Body of pancreas (tissue), 4 donors: Measurements from ENCODE around the gene RBM19. TPM values are rescaled to one million over a fixed set of nuclear protein-coding genes. Genes with fewer than 3 reads are reported as not detected.

Source experiments
- ATAC-seq: fragments of 150-250 bp; one replicate; pipeline ENCODE4 v1.9.1; 2016
- DNase-seq, 4 donors: peaks; one replicate each; pipeline ENCODE4 v3.0.0-alpha.2; 2019
- H3K27ac ChIP-seq, 4 donors: fragments of 200-600 bp; sonication (generic); 1 replicate in 3 of 4; 2 replicates in 1 of 4; pipeline versions ENCODE4 v1.5.1 to v1.6.1; 2016 to 2019; ENCODE audit warnings: mild to moderate bottlenecking in 1 of 4, mixed read lengths in 1 of 4, moderate library complexity in 1 of 4
- H3K27me3 ChIP-seq, 2 donors: fragments of 200-600 bp; sonication (generic); one replicate each; pipeline ENCODE4 v1.6.0; 2016; ENCODE audit warnings: mild to moderate bottlenecking in 1 of 2
- H3K36me3 ChIP-seq, 2 donors: fragments of 200-600 bp; sonication (generic); replicated peaks in 1 of 2; 2 replicates each; pipeline ENCODE4 v1.5.1; 2016; ENCODE audit warnings: low read depth in 2 of 2; ENCODE audit not compliant: insufficient read depth in 1 of 2
- H3K4me1 ChIP-seq: fragments of 200-600 bp; sonication (generic); one replicate; pipeline ENCODE4 v1.6.0; 2016
- H3K4me3 ChIP-seq, 2 donors: fragments of 200-600 bp; sonication (generic); 1 replicate in 1 of 2; 2 replicates in 1 of 2; pipeline ENCODE4 v1.5.1; 2016 to 2019
- H3K9me3 ChIP-seq, 3 donors: fragments of 200-600 bp; sonication (generic); 1 replicate in 2 of 3; 2 replicates in 1 of 3; pipeline ENCODE4 v1.5.1; 2016
- CTCF ChIP-seq, 7 experiments: fragments of 450-650 bp in 4 of 7; fragments of 200-600 bp in 3 of 7; sonication (generic) in 3 of 7; IDR thresholded peaks; one replicate each; pipeline ENCODE4 v1.5.1; 2016 to 2019; ENCODE audit warnings: antibody characterized with exemption in 7 of 7
- POLR2A ChIP-seq, 3 donors: fragments of 450-650 bp; IDR thresholded peaks; one replicate each; pipeline ENCODE4 v1.6.1; 2016; ENCODE audit warnings: antibody characterized with exemption in 3 of 3, mild to moderate bottlenecking in 2 of 3
- WGBS, 2 donors: methylation state at CpG; one replicate each; pipeline ENCODE4 v1.1.5; 2017; 5-methylcytosine and 5-hydroxymethylcytosine counted together
- intact Hi-C: fragments of 100-400 bp; cut with DNase I; formaldehyde crosslinking; loops from one replicate; pipeline ENCODE4 v1.15.1; 2023
- total RNA-seq, 2 donors: library from RNA; depleted of rRNA; stranded (reverse); fragments of >200 nt; gene quantifications; one replicate each; pipeline ENCODE4 v1.1.0, GENCODE V29; 2016

The RBM19 gene
- total RNA-seq, 2 donors from 2014 or later, result 18.4 to 36.3 TPM

- Histone ChIP-seq H3K27me3 (no peaks in the 10 kb centered on the region), H3K4me3 (no peak overlapping the region), H3K4me1 (no peaks in the 10 kb centered on the region), H3K27ac (no peak overlapping the region), H3K9me3 (no peaks in the 10 kb centered on the region), H3K36me3 (no peaks in the 10 kb centered on the region)
- TF ChIP-seq POLR2A (IDR thresholded peaks at IDR 0.05) (no peak), CTCF (IDR thresholded peaks at IDR 0.05) (no peak)
- DNase-seq (no peak), ATAC-seq (no peak)
- 76 to 85% methylated on average over 14 to 22 of the region's 22 CpGs for WGBS, 2 donors
- intact Hi-C loops, result no loop called here
Measured at GRCh38 chr12:113802966-113803758, 163.0 kb downstream of the RBM19 start.

GRCh38 chr12:113802000-113802749 is 163.9 kb downstream of the RBM19 start:
- Histone ChIP-seq H3K9me3 (no peaks in the 10 kb centered on the region), H3K27ac (no peak overlapping the region), H3K27me3 (no peaks in the 10 kb centered on the region), H3K4me3 (no peak overlapping the region), H3K36me3 (no peaks in the 10 kb centered on the region), H3K4me1 (no peaks in the 10 kb centered on the region)
- DNase-seq (no peak), ATAC-seq (no peak)
- intact Hi-C loops, result no loop called here
- 84 to 89% methylated on average over 16 to 17 of the region's 17 CpGs for WGBS, 2 donors
- TF ChIP-seq POLR2A (IDR thresholded peaks at IDR 0.05) (no peak), CTCF (IDR thresholded peaks at IDR 0.05) (no peak)

GRCh38 chr12:113800201-113800600 is 165.9 kb downstream of the RBM19 start:
- 88 to 89% methylated on average over 10 to 12 of the region's 12 CpGs for WGBS, 2 donors
- intact Hi-C loops, result no loop called here
- Histone ChIP-seq H3K4me1 (no peaks in the 10 kb centered on the region), H3K27ac (no peak overlapping the region), H3K36me3 (no peaks in the 10 kb centered on the region), H3K4me3 (no peak overlapping the region), H3K27me3 (no peaks in the 10 kb centered on the region), H3K9me3 (no peaks in the 10 kb centered on the region)
- no peak for TF ChIP-seq CTCF (IDR thresholded peaks at IDR 0.05)
- no peak for TF ChIP-seq POLR2A (IDR thresholded peaks at IDR 0.05)
- DNase-seq, result no peak
- no peak for ATAC-seq

- ATAC-seq (no peak), DNase-seq (no peak)
- Histone ChIP-seq H3K36me3 (no peaks in the 10 kb centered on the region), H3K9me3 (no peaks in the 10 kb centered on the region), H3K4me1 (no peaks in the 10 kb centered on the region), H3K27ac (no peak overlapping the region), H3K27me3 (no peaks in the 10 kb centered on the region), H3K4me3 (no peak overlapping the region)
- TF ChIP-seq POLR2A (IDR thresholded peaks at IDR 0.05) (no peak), CTCF (IDR thresholded peaks at IDR 0.05) (no peak)
- intact Hi-C loops, result no loop called here
- WGBS, 2 donors, result 80 to 86% methylated on average over 14 of the region's 14 CpGs
Measured at GRCh38 chr12:113798552-113798951, 167.6 kb downstream of the RBM19 start.
